ENCODE results near the gene ZCRB1. TPM values are rescaled to one million over a fixed set of nuclear protein-coding genes. Genes with fewer than 3 reads are reported as not detected.

ZCRB1 gene
- total RNA-seq, 2 donors from 2014 or later = 26.1 to 32.0 TPM

Other genes starting within 250 kb of the ZCRB1 start
- gene GXYLT1, start 181.2 kb downstream of the ZCRB1 start, total RNA-seq = 1 to 10 TPM; 5.8 to 7.7 TPM
- 10 to 100 TPM; 65.1 to 71.3 TPM for gene YAF2, start 87.8 kb downstream of the ZCRB1 start, total RNA-seq
- gene PPHLN1, start 73 bp upstream of the ZCRB1 start, total RNA-seq = 10 to 100 TPM; 90.9 to 91.8 TPM

Data from T-helper 17 cell (primary cell).